KBM-7 (cell line): ENCODE results near the gene ITIH3.
A peak's percentile ranks its signal among the peaks of the same experiment; 100 is the strongest.
"Not testable (repeated sequence)": the region's sequence is repeated elsewhere in the genome, so short reads cannot be mapped to it uniquely, and the experiment has no call there.

Experiments used
- DNase-seq: peaks from one replicate; pipeline ENCODE4 v3.0.0-alpha.2; 2015
- in situ Hi-C: fragments of 300-500 bp; cut with MboI; formaldehyde crosslinking; loops from 2 replicates; pipeline ENCODE4 v1.14.3; 2020; ENCODE audit warnings: low sequenced_read_pairs, low pct_unique_long_range_greater_than_20kb, mixed read lengths

ITIH3 gene, protein sequence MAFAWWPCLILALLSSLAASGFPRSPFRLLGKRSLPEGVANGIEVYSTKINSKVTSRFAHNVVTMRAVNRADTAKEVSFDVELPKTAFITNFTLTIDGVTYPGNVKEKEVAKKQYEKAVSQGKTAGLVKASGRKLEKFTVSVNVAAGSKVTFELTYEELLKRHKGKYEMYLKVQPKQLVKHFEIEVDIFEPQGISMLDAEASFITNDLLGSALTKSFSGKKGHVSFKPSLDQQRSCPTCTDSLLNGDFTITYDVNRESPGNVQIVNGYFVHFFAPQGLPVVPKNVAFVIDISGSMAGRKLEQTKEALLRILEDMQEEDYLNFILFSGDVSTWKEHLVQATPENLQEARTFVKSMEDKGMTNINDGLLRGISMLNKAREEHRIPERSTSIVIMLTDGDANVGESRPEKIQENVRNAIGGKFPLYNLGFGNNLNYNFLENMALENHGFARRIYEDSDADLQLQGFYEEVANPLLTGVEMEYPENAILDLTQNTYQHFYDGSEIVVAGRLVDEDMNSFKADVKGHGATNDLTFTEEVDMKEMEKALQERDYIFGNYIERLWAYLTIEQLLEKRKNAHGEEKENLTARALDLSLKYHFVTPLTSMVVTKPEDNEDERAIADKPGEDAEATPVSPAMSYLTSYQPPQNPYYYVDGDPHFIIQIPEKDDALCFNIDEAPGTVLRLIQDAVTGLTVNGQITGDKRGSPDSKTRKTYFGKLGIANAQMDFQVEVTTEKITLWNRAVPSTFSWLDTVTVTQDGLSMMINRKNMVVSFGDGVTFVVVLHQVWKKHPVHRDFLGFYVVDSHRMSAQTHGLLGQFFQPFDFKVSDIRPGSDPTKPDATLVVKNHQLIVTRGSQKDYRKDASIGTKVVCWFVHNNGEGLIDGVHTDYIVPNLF

DNA sequence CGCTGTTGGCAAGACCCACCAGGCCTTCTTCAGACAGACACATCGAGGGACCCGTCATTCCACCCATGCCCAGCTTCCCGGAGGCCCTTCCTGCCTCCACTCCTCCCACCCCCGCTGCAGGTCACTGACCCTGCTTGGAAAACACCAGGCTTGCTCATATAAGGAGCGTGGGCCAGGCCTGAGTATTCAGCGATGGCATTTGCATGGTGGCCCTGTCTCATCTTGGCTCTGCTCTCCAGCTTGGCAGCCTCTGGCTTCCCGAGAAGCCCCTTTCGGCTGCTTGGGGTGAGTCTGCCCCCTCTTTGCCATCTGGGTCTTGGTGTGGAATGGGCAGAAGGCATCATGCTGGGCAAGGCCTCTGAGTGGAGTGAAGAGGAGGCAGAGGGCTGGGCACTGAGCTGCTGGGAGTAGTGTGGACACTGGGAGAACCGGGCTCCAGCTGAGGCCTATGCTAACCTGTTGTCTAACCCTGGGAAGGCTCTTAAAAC is at the start of gene ITIH3:
TSS of gene ITIH3 (plus strand) at position 185 of the 488 bp plus-strand sequence. CDS start at position 193, 8 bp downstream.
- in situ Hi-C loops, result no loop called here
- no peak for DNase-seq

DNA sequence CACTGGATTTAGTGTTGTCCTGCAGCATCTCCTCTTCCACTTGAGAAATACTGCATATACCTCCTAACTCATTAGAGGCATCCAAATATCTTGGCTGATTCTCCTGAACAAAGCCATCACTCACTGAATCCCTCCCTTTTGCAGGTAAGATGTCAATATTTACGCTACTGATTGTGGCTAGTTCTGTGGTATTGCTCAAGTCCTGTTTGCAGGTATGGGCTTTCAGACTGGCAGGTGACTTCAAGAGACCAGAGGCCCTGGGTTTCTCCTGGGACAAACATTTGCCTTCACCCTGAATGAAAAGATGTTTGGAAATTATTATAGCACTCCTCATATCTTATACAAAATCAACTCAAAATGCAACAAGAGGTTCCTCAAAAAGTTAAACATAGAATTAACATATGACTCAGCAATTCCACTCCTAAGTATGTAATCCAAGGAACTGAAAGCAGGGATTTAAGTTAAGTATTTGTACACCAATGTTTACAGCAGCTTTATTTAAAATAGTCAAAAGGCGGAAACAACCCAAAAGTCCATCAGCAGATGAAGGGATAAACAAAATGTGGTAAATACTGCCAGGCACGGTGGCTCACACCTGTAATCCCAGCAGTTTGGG is 42.4 kb upstream of the ITIH3 start:
- in situ Hi-C loops, result no loop called here
- no peak for DNase-seq

DNA sequence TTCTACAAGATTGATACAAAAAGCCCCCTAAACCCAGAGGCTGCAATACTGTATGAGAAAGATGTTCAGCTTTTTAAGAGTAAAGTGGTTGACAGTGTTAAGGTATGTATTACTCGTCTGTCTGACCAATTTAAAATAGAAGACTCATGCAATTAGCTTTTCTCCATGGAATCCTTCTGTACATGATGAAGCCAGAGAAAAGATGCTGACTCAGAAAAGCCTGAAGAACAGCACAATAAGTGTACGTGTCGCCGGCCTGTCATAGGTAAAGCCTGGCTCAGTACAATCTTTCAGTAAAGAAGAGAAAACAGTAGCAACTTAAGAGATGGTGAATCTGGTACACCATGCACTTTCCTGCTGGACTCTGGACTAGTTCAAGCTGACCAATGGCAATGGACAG is 40.2 kb upstream of the ITIH3 start:
- no peak for DNase-seq
- in situ Hi-C loops, result no loop called here

DNA sequence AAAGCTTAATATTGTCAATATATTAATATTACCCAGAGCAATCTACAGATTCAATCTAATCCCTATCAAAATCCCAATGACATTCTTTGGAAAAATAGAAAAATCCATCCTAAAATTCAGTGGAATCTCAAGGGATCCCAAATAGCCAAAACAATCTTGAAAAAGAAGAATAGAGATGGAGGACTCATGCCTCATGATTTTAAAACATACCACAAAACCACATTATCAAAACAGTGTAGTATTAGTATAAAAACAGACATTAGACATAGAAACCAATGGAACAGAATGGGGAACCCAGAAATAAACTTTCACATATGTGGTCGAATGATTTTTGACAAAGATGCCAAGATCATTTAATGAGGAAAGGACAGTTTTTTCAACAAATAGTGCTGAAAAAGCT is 38.5 kb upstream of the ITIH3 start:
- DNase-seq, result no peak
- in situ Hi-C loops, result no loop called here

DNA sequence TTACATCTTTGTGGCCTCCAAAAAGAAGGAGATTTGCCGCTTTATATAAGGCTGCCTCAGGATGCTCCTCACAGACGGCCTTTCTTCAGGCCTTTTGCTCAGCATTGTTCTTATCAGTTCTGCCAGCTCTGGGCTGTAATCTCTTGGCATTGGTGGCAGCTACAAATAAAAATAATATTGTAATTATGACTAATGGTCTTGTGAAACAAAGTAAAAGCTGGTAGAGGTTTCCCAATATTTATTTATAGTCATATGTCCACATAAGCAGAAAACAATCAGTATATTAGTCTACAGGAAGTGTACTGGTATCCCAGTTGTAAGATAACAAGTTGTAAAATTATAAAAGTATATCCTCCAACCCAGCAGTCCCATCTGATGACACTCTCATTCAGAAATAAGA is 31.1 kb upstream of the ITIH3 start:
- in situ Hi-C loops, result no loop called here
- DNase-seq, result no peak

DNA sequence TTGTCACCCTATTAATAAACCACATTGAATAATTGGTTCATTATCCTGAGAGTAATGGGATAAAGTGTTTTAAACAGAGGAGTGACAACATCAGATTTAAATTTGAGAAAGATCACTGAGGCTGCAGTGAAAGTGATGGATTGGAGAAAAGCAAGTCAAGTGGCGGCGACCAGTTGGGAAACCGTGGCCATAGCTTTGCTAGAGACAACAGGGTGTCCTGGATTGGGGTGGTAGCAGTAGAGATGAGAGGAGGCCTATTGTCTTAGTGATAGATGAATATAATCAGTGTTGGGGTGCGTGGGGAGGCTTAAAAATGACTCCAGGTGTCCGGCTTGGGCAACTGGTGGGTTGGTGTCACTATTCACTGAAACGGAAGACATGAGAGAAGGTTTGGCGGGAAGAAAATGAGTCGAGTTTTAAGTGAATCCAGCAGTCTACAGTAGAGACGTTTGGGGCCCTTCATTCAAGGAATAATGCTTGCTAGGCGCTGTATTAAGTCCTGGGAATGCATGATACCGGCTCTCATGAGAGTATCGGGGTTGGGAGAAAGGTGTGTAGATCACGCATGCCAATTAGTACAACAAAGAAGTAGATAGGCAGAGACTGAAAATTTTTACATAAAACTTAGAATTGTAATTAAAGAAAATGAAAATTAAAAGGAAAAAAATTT is 24.7 kb upstream of the ITIH3 start:
- in situ Hi-C loops, result no loop called here
- DNase-seq, result peak; percentile 28

DNA sequence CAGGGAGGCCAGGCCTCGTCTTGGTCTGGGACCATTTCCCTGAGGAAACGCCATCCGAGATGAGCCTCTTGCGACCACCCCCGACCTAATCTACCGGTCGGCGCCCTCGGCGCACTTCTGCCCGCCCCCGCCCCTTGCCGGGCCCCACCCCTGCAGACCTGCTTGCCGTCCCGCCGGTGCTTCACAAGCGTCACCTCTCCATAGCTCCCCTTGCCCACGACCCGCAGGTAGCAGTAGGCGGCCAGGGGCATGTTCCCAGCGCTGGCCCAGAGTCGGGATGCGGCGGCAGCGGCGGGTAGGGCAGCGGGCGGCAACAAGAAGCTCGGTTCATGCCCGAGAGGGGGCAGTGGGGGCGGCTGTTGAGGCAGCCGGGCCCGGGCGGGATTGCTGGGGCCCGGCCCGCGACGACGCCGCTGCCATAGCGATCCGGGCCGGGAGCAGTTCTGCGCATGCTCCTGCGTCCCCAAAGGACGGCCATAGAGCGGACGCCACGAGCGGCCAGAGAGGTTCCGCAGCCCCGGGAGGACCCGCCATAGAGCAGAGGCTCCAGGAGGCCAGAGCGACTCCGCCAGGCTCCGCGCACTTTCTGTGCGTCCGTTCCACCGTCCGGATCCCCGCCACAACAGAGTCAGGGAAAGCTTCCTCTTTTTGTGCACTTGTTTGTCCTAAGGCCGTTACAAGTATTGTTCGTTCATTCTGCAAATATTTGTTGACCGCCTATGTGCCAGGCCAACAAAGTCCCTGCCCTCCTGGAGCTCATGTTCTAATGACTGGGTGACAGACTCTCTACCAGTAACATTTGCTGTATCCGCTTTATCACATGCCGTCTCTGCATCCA is 23.9 kb upstream of the ITIH3 start, which contains the start of gene NEK4:
TSS of gene NEK4 (minus strand) at position 445 of the 838 bp plus-strand sequence. CDS start at position 251, 194 bp downstream.
- in situ Hi-C loops, result no loop called here
- peak; percentile 95 for DNase-seq

DNA sequence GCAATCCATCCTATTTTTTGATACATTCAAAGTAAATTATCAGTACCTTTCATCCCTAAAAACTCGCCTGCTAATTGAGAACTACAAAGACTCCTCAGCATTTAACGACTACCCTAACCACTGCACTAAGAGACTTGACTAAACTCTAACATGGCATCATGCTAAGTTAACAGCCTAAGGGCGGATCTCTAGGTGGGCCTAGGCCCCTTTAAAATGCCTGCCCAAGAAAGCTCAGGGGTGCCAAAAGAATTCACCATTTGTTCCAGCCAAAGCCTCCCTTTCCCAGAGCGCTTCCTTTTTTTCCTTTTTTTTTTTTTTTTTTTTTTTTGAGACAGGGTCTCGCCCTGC is 23.3 kb upstream of the ITIH3 start:
- in situ Hi-C loops, result no loop called here
- DNase-seq, result no peak

DNA sequence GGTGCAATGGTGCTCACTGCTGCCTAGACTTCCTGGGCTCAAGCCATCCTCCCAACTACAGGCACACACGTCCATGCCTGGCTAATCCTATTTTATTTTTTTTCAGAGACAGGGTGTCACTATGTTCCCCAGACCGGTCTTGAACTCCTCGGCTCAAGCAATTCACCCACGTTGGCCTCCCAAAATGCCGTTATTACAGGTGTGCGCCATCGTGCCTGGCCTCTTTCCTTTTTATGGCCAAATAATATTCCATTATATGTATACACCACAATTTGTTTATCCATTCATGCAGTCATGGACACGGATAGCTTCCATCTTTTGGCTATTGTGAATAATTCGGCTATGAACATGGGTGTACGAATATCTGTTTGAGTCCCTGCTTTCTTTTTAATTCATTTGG is 22.9 kb upstream of the ITIH3 start:
- in situ Hi-C loops, result no loop called here
- no peak for DNase-seq

DNA sequence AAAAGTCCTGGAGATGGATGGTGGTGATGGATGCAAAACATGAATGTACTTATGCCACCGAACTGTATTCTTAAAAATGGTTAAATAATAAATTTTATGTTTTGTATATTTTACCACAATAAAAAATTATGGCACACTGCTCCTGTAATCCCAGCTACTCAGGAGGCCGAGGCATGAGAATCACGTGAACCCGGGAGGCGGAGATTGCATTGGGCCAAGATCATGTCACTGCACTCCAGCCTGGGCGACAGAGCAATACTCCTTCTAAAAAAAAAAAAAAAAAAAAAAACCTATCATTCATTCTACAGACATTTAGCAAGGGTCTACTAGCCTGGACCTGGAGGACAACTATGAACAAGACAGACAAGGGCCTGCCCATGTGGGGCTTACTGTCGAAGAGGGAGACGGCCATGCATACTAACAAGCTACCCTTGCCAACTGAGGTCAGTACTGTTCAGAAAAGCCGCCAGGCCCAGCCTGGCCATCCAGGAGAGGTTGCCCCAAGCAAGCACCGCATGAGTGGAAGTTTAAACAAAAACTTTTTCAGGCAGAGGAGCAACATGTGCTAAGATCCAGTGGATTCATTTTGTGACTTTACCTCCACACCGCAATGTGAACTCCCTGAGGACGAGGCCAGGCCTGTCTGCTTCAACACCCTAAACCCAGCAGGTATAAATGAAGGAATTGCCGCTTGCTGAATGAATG is 21.1 kb upstream of the ITIH3 start:
- DNase-seq, result no peak
- in situ Hi-C loops, result no loop called here

DNA sequence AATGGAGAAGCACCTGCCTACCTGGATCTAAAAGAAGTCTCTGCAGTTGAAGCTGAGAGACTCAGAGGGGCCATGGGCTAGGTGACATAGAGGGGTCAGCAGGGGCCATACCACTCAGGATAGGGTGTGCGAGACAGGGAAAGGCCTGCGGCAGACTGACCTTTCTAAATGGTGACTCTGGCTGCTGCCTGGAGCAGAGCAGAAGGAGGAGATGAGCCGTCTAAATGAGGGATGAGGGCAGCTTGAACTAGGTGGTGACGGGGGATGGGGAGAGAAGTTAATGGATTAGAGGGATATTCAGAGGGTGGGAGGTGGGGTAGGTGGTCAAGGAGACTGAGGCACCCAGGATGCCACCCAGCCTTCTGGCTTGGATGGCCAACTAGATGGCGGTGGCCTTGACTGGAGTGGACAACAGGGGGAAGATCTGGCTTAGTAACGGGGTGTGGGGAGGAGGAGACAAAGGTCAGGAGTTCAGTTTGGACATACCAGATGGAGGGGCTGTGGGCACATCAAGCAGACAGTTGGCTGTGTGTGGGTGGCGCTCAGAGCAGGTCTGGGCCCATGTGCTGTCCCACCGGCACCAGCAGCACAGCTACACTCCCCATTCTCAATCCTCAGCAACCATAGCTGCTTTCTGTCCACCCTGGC is 20.4 kb upstream of the ITIH3 start:
- no peak for DNase-seq
- in situ Hi-C loops, result no loop called here

DNA sequence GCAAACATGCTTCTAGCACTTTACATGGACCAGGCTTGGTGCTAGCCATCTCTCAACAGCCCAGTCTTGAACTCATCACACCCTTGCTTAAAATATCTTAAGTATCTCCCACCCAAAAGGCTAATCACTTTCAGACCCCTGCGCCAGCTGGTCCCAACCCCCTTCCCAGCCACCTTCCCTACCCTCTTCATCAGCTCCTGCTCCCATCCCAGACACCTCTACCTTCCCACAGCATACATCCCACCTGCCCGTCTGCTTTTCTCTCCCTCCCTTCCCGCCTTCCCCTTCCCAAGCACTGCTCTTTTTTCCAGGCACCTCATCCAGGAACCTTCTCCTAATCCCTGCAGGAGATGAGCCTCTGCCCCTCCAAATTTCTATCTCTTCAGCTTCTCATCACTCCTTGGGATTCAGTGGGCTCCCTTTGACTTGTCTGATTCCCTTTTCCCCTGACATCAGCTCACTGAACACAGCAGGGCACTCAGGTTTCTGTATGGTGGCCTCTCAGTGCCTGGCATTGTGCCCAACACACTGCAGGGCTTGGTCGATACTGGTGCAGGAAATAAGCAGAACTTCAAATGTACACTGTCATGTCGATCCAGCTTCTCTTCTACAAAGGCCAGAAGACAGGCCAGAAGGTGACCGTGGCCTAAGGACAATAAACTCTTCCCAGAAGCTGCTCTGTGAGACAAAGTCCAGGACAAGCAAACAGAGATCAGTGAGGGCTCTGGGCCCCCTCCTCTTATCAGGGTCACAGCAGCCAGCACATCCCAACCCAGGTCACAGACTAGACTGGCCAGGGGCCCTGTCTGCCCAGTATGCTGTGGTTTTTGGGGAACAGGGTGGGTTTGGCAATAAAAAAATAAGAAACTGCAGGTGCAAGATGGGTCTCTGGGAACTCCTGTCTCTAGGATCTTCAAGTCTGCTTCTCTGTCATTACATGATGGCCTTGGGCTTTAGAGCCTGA is 19.4 kb upstream of the ITIH3 start:
- in situ Hi-C loops, result no loop called here
- peak; percentile 51 for DNase-seq

DNA sequence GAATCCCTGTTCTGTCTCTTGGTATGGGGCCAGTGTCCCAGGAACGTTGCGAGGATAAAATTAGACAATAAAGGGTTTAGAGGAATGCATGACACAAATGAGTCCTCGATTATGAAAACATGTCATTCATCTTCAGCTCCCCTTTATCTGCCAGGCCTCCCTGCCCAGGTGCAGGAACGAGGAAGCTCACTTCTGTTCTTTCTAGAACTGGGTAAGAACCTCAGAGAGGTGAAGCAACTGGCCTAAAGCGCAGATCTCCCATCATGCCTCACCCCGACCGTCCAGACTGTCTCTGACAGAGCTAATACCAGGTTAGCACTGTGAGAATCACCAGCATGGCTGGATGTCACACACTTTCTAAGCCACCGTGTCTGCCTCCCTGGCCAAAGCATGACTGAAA is 18.7 kb upstream of the ITIH3 start:
- in situ Hi-C loops, result no loop called here
- DNase-seq, result no peak

DNA sequence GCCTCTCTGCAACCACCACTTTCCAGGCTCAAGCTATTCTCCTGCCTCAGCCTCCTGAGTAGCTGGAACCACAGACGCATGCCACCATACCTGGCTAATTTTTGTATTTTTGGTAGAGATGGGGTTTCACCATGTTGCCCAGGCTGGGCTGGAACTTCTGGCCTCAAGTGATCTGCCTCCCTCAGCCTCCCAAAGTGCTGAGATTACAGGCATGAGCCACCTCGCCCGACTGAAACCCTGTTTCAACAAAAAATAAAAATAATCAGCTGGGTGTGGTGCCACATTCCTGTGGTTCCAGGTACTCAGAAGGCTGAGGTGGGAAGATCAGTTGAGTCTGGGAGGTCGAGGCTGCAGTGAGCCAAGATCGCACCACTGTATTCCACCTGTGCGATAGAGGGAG is 18.1 kb upstream of the ITIH3 start:
- in situ Hi-C loops, DNase-seq: not testable (repeated sequence)

DNA sequence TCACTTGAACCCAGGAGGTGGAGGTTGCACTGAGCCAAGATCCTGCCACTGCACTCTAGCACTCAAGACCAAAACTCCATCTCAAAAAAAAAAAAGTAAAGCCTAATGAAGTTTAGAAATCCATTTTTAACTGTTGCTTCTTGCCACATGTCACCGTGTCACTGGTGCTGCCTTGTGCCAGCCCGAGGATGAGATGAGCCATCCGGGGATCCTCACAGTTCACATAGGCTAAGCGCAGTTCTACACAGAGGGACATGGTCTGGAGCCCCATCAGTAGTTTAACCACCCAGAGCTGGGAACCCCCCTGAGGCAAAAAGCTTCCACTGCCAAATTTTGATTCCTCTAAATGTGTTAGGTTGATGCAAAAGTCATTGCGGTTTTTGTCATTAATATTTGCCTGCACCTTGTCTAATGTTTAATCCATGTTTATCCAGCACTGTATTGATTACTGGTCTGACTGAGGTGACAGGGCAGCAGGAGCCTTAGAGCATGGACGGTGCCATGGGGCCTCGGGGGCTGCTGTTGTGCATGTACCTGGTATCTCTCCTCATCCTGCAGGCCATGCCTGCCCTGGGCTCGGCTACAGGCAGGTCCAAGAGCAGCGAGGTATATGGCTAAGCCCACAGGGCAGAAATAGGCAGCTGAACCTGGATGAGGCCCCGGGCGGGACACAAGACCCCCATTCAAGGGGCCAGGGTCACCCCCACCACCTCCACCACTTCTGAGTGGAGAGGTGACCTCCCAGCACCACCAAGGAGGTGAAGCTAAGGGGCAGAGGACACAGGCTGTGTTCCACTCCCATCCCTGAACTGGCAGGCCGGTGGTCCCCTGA is 17.3 kb upstream of the ITIH3 start, which contains the start of gene ITIH1:
TSS of gene ITIH1 (plus strand) at position 473 of the 832 bp plus-strand sequence. CDS start at position 490, 17 bp downstream.
- no peak for DNase-seq
- in situ Hi-C loops, result no loop called here
